CD4-positive, alpha-beta T cell treated with Interleukin-1 beta for 1 hour (primary cell): ENCODE data around the gene JUNB.

Experiments
- DNase-seq, 2 donors: peaks; one replicate each; pipeline ENCODE4 v3.0.0-alpha.2; 2020 to 2022

Gene JUNB

GRCh38 chr19:12791345-12792050 is at the start of gene JUNB:
JUNB (plus strand) TSS chr19:12791486; CDS start chr19:12791772, 286 bp downstream.
- peak; percentile 99 for DNase-seq

GRCh38 chr19:12745166-12745897 is 46.0 kb upstream of the JUNB start:
- no peak for DNase-seq

- DNase-seq: no peak
Measured at GRCh38 chr19:12748489-12748888, 42.8 kb upstream of the JUNB start.

GRCh38 chr19:12749938-12750521 is 41.3 kb upstream of the JUNB start:
- DNase-seq: no peak

GRCh38 chr19:12750851-12751250 is 40.4 kb upstream of the JUNB start:
- no peak for DNase-seq

GRCh38 chr19:12751635-12752034 is 39.7 kb upstream of the JUNB start, which contains the start of gene BEST2:
BEST2 (plus strand) TSS chr19:12751791; CDS start chr19:12752593, 802 bp downstream.
- no peak for DNase-seq

GRCh38 chr19:12752056-12752781 is 39.1 kb upstream of the JUNB start:
- no peak for DNase-seq

GRCh38 chr19:12754465-12755196 is 36.7 kb upstream of the JUNB start:
- DNase-seq: no peak

- no peak for DNase-seq
Measured at GRCh38 chr19:12756150-12756883, 35.0 kb upstream of the JUNB start.

GRCh38 chr19:12757544-12758274 is 33.6 kb upstream of the JUNB start:
- peak; percentile 69 for DNase-seq

GRCh38 chr19:12759686-12760085 is 31.6 kb upstream of the JUNB start:
- DNase-seq: no peak

GRCh38 chr19:12763100-12763499 is 28.2 kb upstream of the JUNB start:
- no peak for DNase-seq

- DNase-seq: no peak
Measured at GRCh38 chr19:12764698-12765097, 26.6 kb upstream of the JUNB start.

GRCh38 chr19:12766051-12766521 is 25.2 kb upstream of the JUNB start:
- DNase-seq: peak; percentile 84

GRCh38 chr19:12767150-12767549 is 24.1 kb upstream of the JUNB start:
- no peak for DNase-seq

GRCh38 chr19:12767666-12768065 is 23.6 kb upstream of the JUNB start:
- no peak for DNase-seq

- DNase-seq: peak; percentile 76 to 79
Measured at GRCh38 chr19:12769689-12770088, 21.6 kb upstream of the JUNB start.

GRCh38 chr19:12770922-12771321 is 20.4 kb upstream of the JUNB start:
- no peak for DNase-seq

- DNase-seq: no peak
Measured at GRCh38 chr19:12772323-12772722, 19.0 kb upstream of the JUNB start.

GRCh38 chr19:12773571-12773970 is 17.7 kb upstream of the JUNB start:
- no peak for DNase-seq
